ENCODE measurements around the gene PBX1.

Gene PBX1

DNA sequence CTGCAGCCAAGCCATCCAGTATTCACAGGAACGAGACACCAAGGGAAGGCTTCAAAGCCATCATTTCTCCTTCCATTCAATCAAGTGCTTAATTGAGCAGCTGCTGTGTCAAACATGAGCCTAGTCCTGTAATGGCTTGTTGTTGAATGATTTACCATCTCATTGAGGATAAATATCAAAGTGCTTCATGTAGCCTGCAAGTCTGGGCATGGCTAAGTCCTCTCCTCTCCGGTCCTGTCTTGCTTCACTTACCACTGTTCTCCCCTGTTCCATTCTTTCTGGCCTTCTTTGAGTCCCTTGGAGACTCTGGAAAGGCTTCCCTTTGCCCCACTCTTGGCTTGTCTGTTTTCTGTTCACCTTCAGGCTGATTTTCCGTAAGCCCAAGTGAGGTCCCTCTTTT is 279.8 kb downstream of the PBX1 start:
- DNase-seq: no peak

- DNase-seq: no peak
These were observed 282.0 kb downstream of the PBX1 start for GRCh38 chr1:164840936-164841335.

- no peak for DNase-seq
These were observed 282.9 kb downstream of the PBX1 start for GRCh38 chr1:164841702-164842465.

DNA sequence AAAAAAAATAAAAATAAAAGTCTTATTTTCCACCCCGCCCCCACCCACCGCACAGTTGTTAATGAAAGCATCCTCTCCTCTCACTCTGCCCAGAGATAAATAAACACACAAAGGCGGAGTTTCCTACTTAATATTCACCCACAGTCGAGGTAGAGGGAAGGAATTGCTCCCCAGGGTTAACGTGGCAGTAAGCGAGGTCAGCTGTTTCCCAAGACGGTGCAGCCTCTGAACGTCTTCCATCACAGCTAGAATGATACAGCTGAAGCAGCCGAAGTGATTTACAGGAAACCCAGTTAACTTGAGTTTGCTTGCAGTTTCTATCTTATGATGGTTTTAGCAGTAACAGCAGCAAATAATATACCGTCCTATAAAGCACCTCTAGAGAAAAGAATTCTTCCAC is 283.9 kb downstream of the PBX1 start:
- no peak for DNase-seq

DNA sequence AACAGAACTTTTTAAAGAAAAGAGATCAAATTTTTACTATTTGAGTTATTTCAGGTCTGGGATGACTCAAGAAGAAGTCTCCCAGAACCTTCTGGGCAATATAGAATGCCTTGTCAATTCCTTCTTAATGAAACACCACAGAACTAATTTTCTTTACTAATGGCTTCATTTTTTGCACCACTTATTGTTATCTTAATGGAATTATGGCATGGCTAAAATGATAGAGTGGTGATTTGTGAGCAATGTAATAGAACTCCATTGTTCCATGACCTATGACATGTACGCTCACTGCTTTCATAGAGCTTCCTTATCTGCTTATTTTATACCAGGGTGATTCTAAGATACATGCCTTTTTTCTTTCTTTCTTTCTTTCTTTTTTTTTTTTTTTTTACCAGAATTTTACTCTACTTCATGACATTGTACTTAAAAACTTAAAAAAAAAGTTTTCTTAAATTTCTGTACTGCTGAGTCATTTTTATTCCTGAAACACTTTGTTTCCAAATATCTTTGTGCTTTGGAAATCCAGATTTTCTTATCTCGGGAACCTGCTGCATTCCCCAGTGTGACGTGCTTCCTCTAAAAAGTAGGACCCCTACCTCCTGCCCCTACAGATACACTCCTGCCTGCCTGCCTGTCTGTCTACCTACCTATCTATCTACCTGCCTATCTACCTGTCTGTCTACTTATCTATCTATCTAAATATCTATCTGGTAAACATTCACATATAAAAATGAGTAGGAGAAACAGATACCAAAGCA is 284.9 kb downstream of the PBX1 start:
- no peak for DNase-seq

DNA sequence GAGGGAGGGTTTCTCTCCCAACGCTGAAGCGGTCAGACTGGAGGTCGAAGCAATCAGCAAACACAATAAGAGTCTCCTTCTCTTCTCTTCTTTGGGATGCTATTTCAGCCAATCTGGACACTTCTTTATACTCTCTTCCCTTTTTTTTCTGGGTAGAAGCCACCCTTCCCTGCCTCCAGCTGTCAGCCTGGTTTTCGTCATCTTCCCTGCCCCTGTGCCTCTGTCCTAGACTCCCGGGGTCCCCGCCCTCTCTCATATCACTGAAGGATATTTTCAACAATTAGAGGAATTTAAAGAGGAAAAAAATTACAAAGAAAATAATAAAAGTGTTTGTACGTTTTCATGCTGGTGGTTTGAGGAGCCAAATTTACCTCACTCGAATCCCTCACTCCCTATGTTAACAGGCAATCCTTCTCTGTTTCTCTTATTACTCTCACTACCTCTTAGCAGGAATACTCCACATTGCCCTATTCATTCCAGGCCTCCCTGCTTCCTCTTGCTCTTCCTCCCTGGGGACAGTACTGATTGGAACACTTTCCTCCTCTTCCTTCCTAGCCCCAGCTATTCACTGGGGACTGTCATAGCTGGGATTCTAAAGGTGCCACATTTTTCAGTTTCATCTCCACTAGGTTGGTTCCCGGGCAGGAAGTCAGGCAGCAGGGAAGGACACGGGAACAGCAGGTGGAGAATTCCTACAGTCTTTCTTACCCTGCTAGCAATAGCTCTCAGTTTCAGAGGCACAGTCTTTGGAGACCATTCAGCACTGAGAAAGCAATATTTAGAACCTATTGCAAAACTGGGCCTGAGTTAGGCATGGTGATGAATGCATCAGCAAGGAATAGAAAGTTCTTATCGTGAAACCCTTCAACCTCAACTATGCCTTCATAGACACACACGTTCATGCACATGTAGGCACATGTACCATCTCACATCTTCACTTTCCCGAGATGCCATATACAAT is 288.0 kb downstream of the PBX1 start:
- no peak for DNase-seq

DNA sequence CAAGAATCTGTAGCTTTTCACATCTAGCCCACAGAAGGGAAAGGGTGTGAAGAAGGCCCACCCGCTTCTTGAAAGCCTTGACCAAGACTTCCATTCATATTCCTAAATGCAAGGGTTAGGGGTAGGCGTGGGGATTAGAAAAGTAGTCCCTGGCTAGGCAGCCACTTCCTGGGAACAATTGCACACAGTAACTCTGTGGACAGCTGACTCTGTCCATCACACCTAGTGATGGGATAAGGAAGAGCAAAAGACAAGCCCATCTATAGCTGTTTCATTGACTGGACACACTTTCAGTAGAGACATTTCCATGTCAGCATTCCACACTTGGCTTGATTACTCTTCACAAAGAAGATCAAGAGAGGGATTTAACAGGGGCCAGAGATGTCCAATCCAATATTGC is 294.2 kb downstream of the PBX1 start:
- no peak for DNase-seq

DNA sequence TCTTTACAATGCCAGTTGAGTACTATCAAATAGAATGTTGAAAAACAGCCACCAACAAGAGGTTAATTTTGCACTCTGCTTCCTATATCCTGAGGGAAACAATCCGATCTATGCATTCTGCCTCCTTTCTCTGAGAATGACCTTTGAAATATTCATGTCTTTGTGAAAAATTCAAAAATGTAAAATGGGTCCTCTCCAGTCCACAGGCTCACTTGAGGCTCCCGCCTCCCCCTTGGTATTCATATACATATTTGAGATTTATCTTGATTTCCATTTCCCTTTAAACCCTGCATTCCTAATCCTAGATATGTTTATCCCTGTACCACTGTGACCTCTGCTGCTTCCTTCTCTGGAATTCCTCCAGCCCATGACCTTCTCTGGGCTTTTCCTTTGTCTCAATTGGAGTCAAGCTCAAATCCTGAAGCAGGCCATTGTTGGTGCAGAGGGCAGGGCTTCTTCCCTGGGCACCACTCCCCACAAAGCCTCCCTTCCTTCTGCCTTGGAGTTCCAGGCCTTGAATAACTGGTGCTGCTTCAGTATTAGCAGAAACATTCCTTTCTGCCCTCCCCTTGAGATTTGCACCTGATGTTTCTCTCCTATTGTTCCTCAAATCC is 296.8 kb downstream of the PBX1 start:
- no peak for DNase-seq

DNA sequence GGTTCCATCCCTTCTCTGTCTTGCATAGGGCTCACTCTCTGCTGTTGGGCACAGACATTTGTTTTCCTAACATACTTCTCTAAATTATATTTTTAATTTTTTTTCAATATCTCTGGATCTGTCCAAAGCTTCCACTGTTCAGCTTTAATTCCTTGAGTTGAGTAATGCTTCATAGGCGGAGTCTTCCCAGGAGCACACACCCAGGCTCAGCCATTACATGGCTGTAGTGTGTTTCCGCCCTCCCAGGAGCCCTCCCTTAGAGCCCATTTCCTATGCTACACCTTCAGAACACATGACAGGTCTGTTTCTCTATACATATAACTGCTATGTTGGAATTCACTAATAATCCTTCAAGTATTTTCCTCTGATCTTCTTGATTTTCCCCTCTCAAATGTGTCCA is 297.4 kb downstream of the PBX1 start:
- no peak for DNase-seq

DNA sequence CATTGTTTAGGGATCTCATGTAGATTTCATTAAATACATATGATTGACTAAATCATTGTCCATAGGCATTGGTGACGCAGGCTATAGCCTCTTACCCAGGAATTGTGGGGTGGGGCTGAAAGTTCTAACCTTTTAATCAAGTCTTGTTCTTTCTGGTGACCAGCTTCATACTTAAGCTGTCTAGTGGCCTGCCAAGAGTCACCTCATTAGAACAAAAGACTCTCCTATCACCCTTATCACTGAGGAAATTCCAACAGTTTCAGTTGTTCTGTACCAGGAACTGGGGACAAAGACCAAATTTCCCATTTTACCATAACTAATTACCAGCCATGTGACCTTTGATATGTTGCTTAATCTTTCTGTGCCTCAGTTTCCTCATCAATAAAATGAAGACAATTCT is 298.5 kb downstream of the PBX1 start:
- no peak for DNase-seq

GRCh38 chr1:164858096-164858632 is 299.2 kb downstream of the PBX1 start:
- no peak for DNase-seq

GRCh38 chr1:164861632-164862031 is 302.6 kb downstream of the PBX1 start:
- DNase-seq: no peak

- no peak for DNase-seq
These were observed 304.1 kb downstream of the PBX1 start for GRCh38 chr1:164863056-164863455.

- DNase-seq: no peak
These were observed 305.2 kb downstream of the PBX1 start for GRCh38 chr1:164864161-164864560.

GRCh38 chr1:164865385-164865784 is 306.4 kb downstream of the PBX1 start:
- no peak for DNase-seq

DNA sequence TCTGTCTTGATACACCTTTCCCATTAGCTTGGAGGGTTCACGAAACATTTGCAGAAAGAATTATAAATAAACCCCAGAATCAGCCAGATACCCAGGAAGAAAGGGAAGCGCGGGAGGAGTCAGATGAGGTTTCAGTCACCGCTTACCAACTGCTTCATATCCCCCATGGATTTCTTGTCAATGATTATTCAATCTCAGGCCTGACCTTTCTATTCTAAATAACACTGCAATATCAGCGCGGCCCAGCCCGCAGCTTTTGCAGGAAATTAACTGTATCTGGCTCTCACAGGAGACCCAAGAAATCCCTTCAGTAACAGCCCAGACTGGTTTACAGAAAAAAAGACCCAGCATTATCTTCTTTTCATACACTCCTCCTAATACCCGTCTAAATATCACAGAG is 308.6 kb downstream of the PBX1 start:
- no peak for DNase-seq

DNA sequence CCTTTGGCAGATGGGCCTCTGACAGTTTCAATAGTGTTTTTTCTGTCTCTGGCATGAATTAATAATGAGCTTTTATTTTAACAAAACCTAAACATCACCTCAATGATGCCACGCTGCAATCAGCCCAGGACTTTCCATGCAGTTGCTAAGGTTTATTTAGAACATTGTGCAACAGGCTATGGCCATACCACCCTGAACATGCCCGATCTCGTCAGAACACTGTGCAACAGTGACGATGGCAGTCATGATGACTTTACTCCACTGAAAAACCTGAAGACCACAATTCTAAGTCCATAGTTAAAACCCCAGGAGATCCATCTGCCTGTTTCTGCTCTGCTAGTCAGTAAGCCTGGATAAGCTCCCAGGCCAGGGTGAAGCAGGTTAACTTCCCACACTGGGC is 310.0 kb downstream of the PBX1 start:
- DNase-seq: no peak

- no peak for DNase-seq
These were observed 316.5 kb downstream of the PBX1 start for GRCh38 chr1:164875518-164875917.

- DNase-seq: no peak
These were observed 317.6 kb downstream of the PBX1 start for GRCh38 chr1:164876398-164877116.

DNA sequence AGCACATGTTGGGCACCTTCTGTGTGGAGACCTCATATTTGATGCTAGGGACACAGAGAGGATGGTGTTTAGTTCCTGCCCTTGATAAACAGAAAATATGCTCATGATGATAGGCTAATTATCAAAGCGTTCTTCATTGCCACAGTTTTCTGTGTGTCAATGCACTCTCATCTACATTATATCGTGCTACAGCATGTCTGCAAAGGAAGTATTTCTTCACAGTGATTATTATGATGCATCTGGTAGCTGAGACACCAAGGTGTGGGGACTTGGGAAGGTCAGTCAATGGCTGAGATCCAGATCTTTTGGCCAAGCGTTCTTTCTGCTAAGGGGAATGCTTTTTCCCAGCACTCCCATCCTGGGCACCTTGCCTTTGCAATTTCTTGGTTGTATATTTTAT is 321.2 kb downstream of the PBX1 start:
- no peak for DNase-seq

GRCh38 chr1:164880644-164881043 is 321.7 kb downstream of the PBX1 start:
- DNase-seq: no peak

DNA sequence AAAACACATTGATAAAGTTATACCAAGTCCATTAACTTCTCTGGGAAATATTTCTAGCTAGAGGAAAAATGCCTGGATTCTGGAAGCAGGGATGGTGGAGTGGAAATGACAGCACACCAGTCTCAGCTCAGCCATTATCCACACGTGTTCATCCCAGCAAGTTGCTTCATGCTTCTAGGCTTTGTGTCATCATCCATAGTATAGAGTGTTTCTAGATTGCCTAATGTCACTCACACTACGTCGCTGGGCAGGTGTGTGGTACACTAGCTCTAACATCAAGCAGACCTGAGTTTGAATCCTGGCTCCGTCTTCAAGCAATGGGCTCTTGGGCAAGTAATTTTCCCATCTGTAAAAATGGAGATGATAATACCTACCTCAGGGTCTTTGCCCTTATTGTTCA is 326.3 kb downstream of the PBX1 start:
- DNase-seq: no peak
